Subcutaneous abdominal adipose tissue (tissue), 5 donors: Measurements from ENCODE around the gene LETM1.

Experiments used
- H3K27ac ChIP-seq: one replicate; pipeline ENCODE4 v1.7.0; 2013; ENCODE audit warnings: low read depth, mild to moderate bottlenecking, inconsistent platforms, low read length, moderate library complexity
- H3K27me3 ChIP-seq, 5 donors: one replicate each; pipeline ENCODE4 v1.7.0; 2013; ENCODE audit warnings: low read length in 5 of 5, inconsistent platforms in 1 of 5; ENCODE audit not compliant: control insufficient read depth in 5 of 5, insufficient read depth in 4 of 5
- H3K36me3 ChIP-seq, 5 donors: one replicate each; pipeline ENCODE4 v1.7.0; 2013; ENCODE audit warnings: low read length in 5 of 5; ENCODE audit not compliant: control insufficient read depth in 5 of 5, insufficient read depth in 5 of 5
- H3K4me1 ChIP-seq, 5 donors: one replicate each; pipeline ENCODE4 v1.7.0; 2013; ENCODE audit warnings: low read length in 5 of 5, mild to moderate bottlenecking in 3 of 5, moderate library complexity in 1 of 5; ENCODE audit not compliant: control insufficient read depth in 5 of 5, insufficient read depth in 5 of 5
- H3K4me3 ChIP-seq, 5 donors: one replicate each; pipeline ENCODE4 v1.7.0; 2013; ENCODE audit warnings: low read length in 5 of 5, low read depth in 1 of 5
- H3K9ac ChIP-seq, 5 donors: one replicate each; pipeline ENCODE4 v1.7.0; 2013; ENCODE audit warnings: low read length in 5 of 5, mild to moderate bottlenecking in 4 of 5, moderate library complexity in 3 of 5
- H3K9me3 ChIP-seq, 5 donors: one replicate each; pipeline ENCODE4 v1.7.0; 2013; ENCODE audit warnings: low read length in 5 of 5; ENCODE audit not compliant: control insufficient read depth in 5 of 5
- donor health status: healthy.
- donor health status: healthy.
- donor health status: healthy.
- donor health status: healthy.
- donor health status: healthy.

LETM1 gene

DNA sequence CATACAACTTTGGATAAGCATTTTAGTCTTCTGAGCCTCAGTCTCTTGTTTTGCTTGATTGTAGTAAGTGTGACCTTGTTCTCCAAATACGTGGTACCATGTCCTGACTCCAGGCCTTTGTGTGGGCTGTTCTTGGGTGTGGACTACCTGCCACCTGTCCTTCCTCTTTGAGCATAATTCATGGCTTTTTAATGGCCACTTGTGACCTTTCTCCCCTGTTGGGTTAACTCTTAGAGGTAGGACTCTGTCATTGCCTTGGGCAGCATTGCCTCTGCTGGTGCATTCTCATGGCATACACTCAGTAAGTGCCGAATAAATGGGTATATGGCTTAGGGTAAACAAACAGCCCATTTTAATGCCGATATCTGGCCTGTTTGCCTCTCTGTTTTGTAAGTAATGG is 18.2 kb upstream of the LETM1 start:
- Histone ChIP-seq H3K4me3 (no peak overlapping the region), H3K4me1 (peaks cover 1 to 35% (median 31%) of the 10 kb centered on the region in 5 donors), H3K9me3 (no peaks in the 10 kb centered on the region), H3K9ac (no peak overlapping the region), H3K27ac (no peak overlapping the region), H3K27me3 (no peaks in the 10 kb centered on the region), H3K36me3 (no peaks in the 10 kb centered on the region)

GRCh38 chr4:1873776-1874175 is 17.8 kb upstream of the LETM1 start:
- no peaks in the 10 kb centered on the region for H3K9me3 ChIP-seq
- H3K9ac ChIP-seq: no peak overlapping the region
- peaks cover 1 to 34% (median 31%) of the 10 kb centered on the region in 5 donors for H3K4me1 ChIP-seq
- no peak overlapping the region for H3K4me3 ChIP-seq
- no peak overlapping the region for H3K27ac ChIP-seq
- no peaks in the 10 kb centered on the region for H3K27me3 ChIP-seq
- H3K36me3 ChIP-seq: no peaks in the 10 kb centered on the region

DNA sequence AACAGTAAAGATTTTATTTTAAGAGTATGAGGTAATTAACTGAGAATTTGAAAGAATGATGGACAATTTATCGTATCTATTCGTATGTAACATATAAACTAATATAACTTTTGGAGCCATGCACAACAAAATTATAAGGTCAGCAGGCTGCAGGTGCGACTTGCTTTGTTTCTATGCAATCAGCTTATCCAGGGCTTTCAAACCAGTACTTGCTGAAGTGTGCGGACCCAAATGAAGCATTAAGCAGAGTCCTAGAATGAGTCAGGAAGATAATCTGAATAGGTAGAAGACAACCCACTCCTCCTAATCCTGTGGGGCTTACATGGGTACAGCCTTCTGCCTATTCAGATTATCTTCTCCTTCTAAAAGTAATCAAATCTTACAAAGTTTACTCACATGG is 17.3 kb upstream of the LETM1 start:
- H3K4me1 ChIP-seq: peaks cover under 1 to 32% (median 28%) of the 10 kb centered on the region in 5 donors
- H3K36me3 ChIP-seq: no peaks in the 10 kb centered on the region
- no peak overlapping the region for H3K4me3 ChIP-seq
- no peak overlapping the region for H3K9ac ChIP-seq
- H3K9me3 ChIP-seq: no peaks in the 10 kb centered on the region
- no peak overlapping the region for H3K27ac ChIP-seq
- H3K27me3 ChIP-seq: no peaks in the 10 kb centered on the region

- no peaks in the 10 kb centered on the region for H3K9me3 ChIP-seq
- H3K27me3 ChIP-seq: no peaks in the 10 kb centered on the region
- H3K27ac ChIP-seq: no peak overlapping the region
- H3K36me3 ChIP-seq: no peaks in the 10 kb centered on the region
- peaks cover 0 to 30% (median 26%) of the 10 kb centered on the region in 5 donors for H3K4me1 ChIP-seq
- peak overlapping the region in 1 of 5 donors; percentile 90 for H3K9ac ChIP-seq
- peak overlapping the region in 1 of 5 donors; percentile 74 for H3K4me3 ChIP-seq
Observed at GRCh38 chr4:1872870-1873269, 16.9 kb upstream of the LETM1 start.

DNA sequence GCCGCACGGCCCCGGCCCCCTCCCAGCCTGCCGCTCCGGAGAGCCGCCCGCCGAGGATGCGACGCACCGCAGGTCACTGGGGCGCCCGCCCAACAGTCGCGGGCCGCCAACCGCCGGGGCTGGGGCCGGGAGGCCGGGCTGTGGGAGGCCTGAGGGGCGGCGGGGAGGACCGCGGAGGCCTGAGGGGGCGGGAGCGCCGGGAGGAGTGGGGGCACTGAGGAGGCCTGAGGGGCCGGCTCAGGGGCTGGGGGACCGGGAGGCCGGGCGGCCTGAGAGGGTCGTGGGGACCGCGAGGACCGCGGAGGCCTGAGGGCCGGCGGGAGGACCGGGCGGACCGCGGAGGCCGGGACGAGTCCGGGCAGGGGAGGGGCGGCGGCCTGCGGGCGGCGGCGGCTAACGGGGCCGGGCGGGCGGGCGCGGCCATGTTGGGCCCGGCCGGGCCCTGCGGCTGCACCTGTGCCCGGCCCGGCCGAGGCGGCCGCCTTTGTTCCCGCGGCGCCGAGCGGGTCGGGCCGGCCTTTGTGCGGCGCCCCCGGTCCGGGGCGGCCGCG is 15.6 kb upstream of the LETM1 start:
- H3K4me3 ChIP-seq: peak overlapping the region in 4 of 5 donors; percentile 67 to 85 (median 71)
- H3K27me3 ChIP-seq: peaks cover 0 to 5% (median 4%) of the 10 kb centered on the region in 5 donors
- H3K36me3 ChIP-seq: no peaks in the 10 kb centered on the region
- peak overlapping the region in 2 of 5 donors; percentile 81 to 86 for H3K9ac ChIP-seq
- H3K4me1 ChIP-seq: peaks cover 0 to 24% (median 20%) of the 10 kb centered on the region in 5 donors
- H3K27ac ChIP-seq: no peak overlapping the region
- H3K9me3 ChIP-seq: no peaks in the 10 kb centered on the region

GRCh38 chr4:1870578-1871443 is 14.9 kb upstream of the LETM1 start, which contains the start of gene NSD2:
NSD2 (plus strand) TSS chr4:1871393; CDS start chr4:1900655, 29,262 bp downstream.
- peaks cover 0 to 24% (median 20%) of the 10 kb centered on the region in 5 donors for H3K4me1 ChIP-seq
- peak within 1 kb of the TSS; percentile 86 for H3K27ac ChIP-seq
- no peaks in the 10 kb centered on the region for H3K9me3 ChIP-seq
- H3K9ac ChIP-seq: peak within 1 kb of the TSS; percentile 71 to 91 (median 87)
- peaks cover 0 to 12% (median 10%) of the 10 kb centered on the region in 5 donors for H3K27me3 ChIP-seq
- no peaks in the 10 kb centered on the region for H3K36me3 ChIP-seq
- peak within 1 kb of the TSS; percentile 70 to 87 (median 78) for H3K4me3 ChIP-seq

DNA sequence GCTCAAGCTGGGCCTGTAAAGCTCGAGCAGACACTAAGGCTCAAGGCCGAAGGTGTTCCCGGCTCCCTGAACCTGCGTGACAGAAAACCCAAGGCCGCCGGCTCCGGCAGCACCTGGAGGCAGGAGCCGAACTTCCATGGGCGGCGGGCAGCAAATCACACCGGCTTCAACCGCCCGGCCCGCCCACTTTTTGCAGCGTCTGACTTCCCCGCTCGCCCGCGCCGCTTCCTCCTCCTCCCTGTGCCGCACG is 14.3 kb upstream of the LETM1 start:
- Histone ChIP-seq H3K36me3 (no peaks in the 10 kb centered on the region), H3K4me1 (peaks cover 0 to 24% (median 20%) of the 10 kb centered on the region in 5 donors), H3K27me3 (peaks cover 0 to 14% (median 10%) of the 10 kb centered on the region in 5 donors), H3K27ac (peak overlapping the region; percentile 86), H3K9ac (peak overlapping the region in 4 of 5 donors; percentile 73 to 91 (median 79)), H3K4me3 (peak overlapping the region; percentile 53 to 87 (median 78)), H3K9me3 (no peaks in the 10 kb centered on the region)

- Histone ChIP-seq H3K9me3 (no peaks in the 10 kb centered on the region), H3K4me1 (peaks cover 0 to 24% (median 20%) of the 10 kb centered on the region in 5 donors), H3K27me3 (peaks cover 0 to 14% (median 10%) of the 10 kb centered on the region in 5 donors), H3K27ac (peak overlapping the region; percentile 86), H3K36me3 (no peaks in the 10 kb centered on the region), H3K9ac (peak overlapping the region in 4 of 5 donors; percentile 48 to 91 (median 79)), H3K4me3 (peak overlapping the region; percentile 53 to 87 (median 78))
Observed at GRCh38 chr4:1869530-1870327, 13.8 kb upstream of the LETM1 start.

DNA sequence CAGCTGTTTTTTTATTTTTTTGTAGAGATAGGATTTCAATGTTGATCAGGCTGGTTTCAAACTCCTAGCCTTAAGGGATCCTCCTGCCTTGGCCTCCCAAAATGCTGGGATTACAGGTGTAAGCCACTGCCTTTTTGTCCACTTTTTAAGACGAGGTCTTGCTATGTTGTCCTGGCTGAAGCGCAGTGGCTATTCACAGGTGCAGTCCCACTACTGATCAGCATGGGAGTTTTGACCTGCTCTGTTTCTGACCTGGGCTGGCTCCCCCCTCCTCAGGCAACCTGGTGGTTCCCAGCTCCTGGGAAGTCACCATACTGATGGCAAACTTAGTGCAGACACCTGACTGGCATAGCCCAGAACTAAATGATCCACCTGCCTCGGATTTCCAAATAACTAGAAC is 13.0 kb upstream of the LETM1 start:
- Histone ChIP-seq H3K9ac (no peak overlapping the region), H3K27ac (no peak overlapping the region)

More for the DNA sequence above, 13.0 kb upstream of the LETM1 start:
- H3K9me3 ChIP-seq: no peaks in the 10 kb centered on the region
- H3K27me3 ChIP-seq: peaks cover 0 to 17% (median 10%) of the 10 kb centered on the region in 5 donors
- H3K4me1 ChIP-seq: peaks cover 0 to 24% (median 20%) of the 10 kb centered on the region in 5 donors
- no peaks in the 10 kb centered on the region for H3K36me3 ChIP-seq
- H3K4me3 ChIP-seq: no peak overlapping the region
